Liver (tissue), 9 donors: ENCODE results near the gene USP35. TPM values are rescaled to one million over a fixed set of nuclear protein-coding genes. Genes with fewer than 3 reads are reported as not detected.

Experiments used
- DNase-seq: peaks from one replicate; pipeline ENCODE4 v3.0.0-alpha.2; 2017; ENCODE audit warnings: low spot score
- H3K27ac ChIP-seq, 2 donors: one replicate each; pipeline ENCODE4 v1.7.0; 2013; ENCODE audit warnings: inconsistent platforms in 2 of 2, low read length in 2 of 2, control low read depth in 1 of 2, low read depth in 1 of 2, mild to moderate bottlenecking in 1 of 2
- H3K27me3 ChIP-seq, 4 donors: one replicate each; pipeline versions ENCODE4 v1.6.1 to v1.7.0; 2013; ENCODE audit warnings: low read length in 3 of 4, inconsistent platforms in 1 of 4, mild to moderate bottlenecking in 1 of 4, moderate library complexity in 1 of 4; ENCODE audit not compliant: control insufficient read depth in 4 of 4, insufficient read depth in 4 of 4
- H3K36me3 ChIP-seq, 4 donors: one replicate each; pipeline versions ENCODE4 v1.6.1 to v1.7.0; 2013; ENCODE audit warnings: low read length in 3 of 4, mild to moderate bottlenecking in 3 of 4, low read depth in 1 of 4, moderate library complexity in 1 of 4; ENCODE audit not compliant: control insufficient read depth in 4 of 4, insufficient read depth in 3 of 4
- H3K4me1 ChIP-seq, 4 donors: one replicate each; pipeline versions ENCODE4 v1.6.1 to v1.7.0; 2013; ENCODE audit warnings: low read length in 3 of 4, mild to moderate bottlenecking in 3 of 4, moderate library complexity in 1 of 4; ENCODE audit not compliant: control insufficient read depth in 4 of 4, insufficient read depth in 4 of 4
- H3K4me3 ChIP-seq, 3 donors: one replicate each; pipeline versions ENCODE4 v1.6.1 to v1.7.0; 2013; ENCODE audit warnings: low read length in 3 of 3, control low read depth in 1 of 3, low read depth in 1 of 3, mild to moderate bottlenecking in 1 of 3
- H3K9ac ChIP-seq, 2 donors: one replicate each; pipeline ENCODE4 v1.7.0; 2013; ENCODE audit warnings: low read length in 2 of 2, mild to moderate bottlenecking in 2 of 2, moderate library complexity in 2 of 2, control low read depth in 1 of 2, low read depth in 1 of 2
- H3K9me3 ChIP-seq, 4 donors: one replicate each; pipeline versions ENCODE4 v1.6.1 to v1.7.0; 2013; ENCODE audit warnings: low read length in 3 of 4; ENCODE audit not compliant: control insufficient read depth in 4 of 4
- ATF3 ChIP-seq: IDR thresholded peaks from 2 replicates; pipeline ENCODE4 v1.6.1; 2016; ENCODE audit warnings: antibody characterized with exemption
- CTCF ChIP-seq: fragments of 150-350 bp; IDR thresholded peaks from 2 replicates; pipeline ENCODE4 v1.5.1; 2017; ENCODE audit warnings: improper control_type of control experiment, low read depth, low read length; ENCODE audit not compliant: missing input control
- EGR1 ChIP-seq, 2 donors: IDR thresholded peaks; 2 replicates each; pipeline ENCODE4 v1.6.1; 2016 to 2018; ENCODE audit warnings: antibody characterized with exemption in 2 of 2, low read depth in 2 of 2
- FOXA1 ChIP-seq: IDR thresholded peaks from 2 replicates; pipeline ENCODE4 v1.6.1; 2016; ENCODE audit warnings: antibody characterized with exemption
- FOXA2 ChIP-seq: IDR thresholded peaks from 2 replicates; pipeline ENCODE4 v1.6.1; 2016; ENCODE audit warnings: antibody characterized with exemption
- GABPA ChIP-seq, 2 donors: IDR thresholded peaks in 1 of 2; conservative IDR thresholded peaks in 1 of 2; 2 replicates each; pipeline ENCODE4 v1.6.1; 2016; ENCODE audit warnings: antibody characterized with exemption in 2 of 2, mild to moderate bottlenecking in 1 of 2, moderate library complexity in 1 of 2
- HNF4A ChIP-seq, 2 donors: conservative IDR thresholded peaks; 2 replicates each; pipeline ENCODE4 v1.6.1; 2016; ENCODE audit warnings: antibody characterized with exemption in 2 of 2, mild to moderate bottlenecking in 2 of 2
- HNF4G ChIP-seq: IDR thresholded peaks from 2 replicates; pipeline ENCODE4 v1.6.1; 2016; ENCODE audit warnings: antibody characterized with exemption
- JUND ChIP-seq, 2 donors: IDR thresholded peaks; 2 replicates each; pipeline ENCODE4 v1.6.1; 2016; ENCODE audit warnings: antibody characterized with exemption in 2 of 2
- MAX ChIP-seq: IDR thresholded peaks from 2 replicates; pipeline ENCODE4 v1.6.1; 2016; ENCODE audit warnings: antibody characterized with exemption
- NR2F2 ChIP-seq: IDR thresholded peaks from 2 replicates; pipeline ENCODE4 v1.6.1; 2016; ENCODE audit warnings: antibody characterized with exemption
- RAD21 ChIP-seq, 2 donors: IDR thresholded peaks; 2 replicates each; pipeline ENCODE4 v1.6.1; 2016; ENCODE audit warnings: antibody characterized with exemption in 2 of 2, mild to moderate bottlenecking in 2 of 2
- RXRA ChIP-seq, 2 donors: IDR thresholded peaks; 2 replicates each; pipeline ENCODE4 v1.6.1; 2017 to 2018; ENCODE audit warnings: antibody characterized with exemption in 2 of 2, mild to moderate bottlenecking in 1 of 2
- SP1 ChIP-seq: IDR thresholded peaks from 2 replicates; pipeline ENCODE4 v1.6.1; 2018; ENCODE audit warnings: antibody characterized with exemption, mild to moderate bottlenecking
- TAF1 ChIP-seq: conservative IDR thresholded peaks from 2 replicates; pipeline ENCODE4 v1.6.1; 2016; ENCODE audit warnings: antibody characterized with exemption, mild to moderate bottlenecking
- YY1 ChIP-seq: IDR thresholded peaks from 2 replicates; pipeline ENCODE4 v1.6.1; 2016; ENCODE audit warnings: antibody characterized with exemption, mild to moderate bottlenecking
- ZBTB33 ChIP-seq: IDR thresholded peaks from 2 replicates; pipeline ENCODE4 v1.6.1; 2016; ENCODE audit warnings: antibody characterized with exemption
- WGBS: extraction: QIAGEN DNeasy Blood & Tissue Kit; methylation state at CpG from one replicate; pipeline ENCODE4 v1.1.7; 2013; 5-methylcytosine and 5-hydroxymethylcytosine counted together
- polyA plus RNA-seq, 2 donors: library from polyadenylated mRNA; stranded (reverse) in 1 of 2; unstranded in 1 of 2; fragments of 200-250 nt in 1 of 2; fragments of >200 nt in 1 of 2; fragmentation: Nextera tagmentation in 1 of 2; extraction: Ambion mirVana in 1 of 2; gene quantifications; one replicate each; pipeline versions ENCODE4 v1.2.1 to v1.2.3, GENCODE V29; 2013 to 2015
- total RNA-seq, 2 donors: library from RNA; depleted of rRNA; stranded (reverse); fragments of >200 nt; gene quantifications; one replicate each; pipeline ENCODE4 v1.2.3, GENCODE V29; 2014
- donor health status: healthy.
- donor health status: healthy.
- donor health status: healthy.
- donor health status: healthy.
- donor health status: healthy.

The USP35 gene
- total and polyA plus RNA-seq, 4 donors, result 2.3 to 11.0 (median 4.8) TPM

GRCh38 chr11:78257654-78258053 lies 68.9 kb downstream of the USP35 start:
- Histone ChIP-seq H3K4me1 (peaks cover 0 to 15% (median 7%) of the 10 kb centered on the region in 4 donors), H3K27ac (no peak overlapping the region), H3K4me3 (no peak overlapping the region), H3K9me3 (no peaks in the 10 kb centered on the region), H3K9ac (no peak overlapping the region), H3K36me3 (no peaks in the 10 kb centered on the region), H3K27me3 (no peaks in the 10 kb centered on the region)
- DNase-seq, result no peak
- TF ChIP-seq YY1, result no peak
- TF ChIP-seq FOXA1, result no peak
- no peak for TF ChIP-seq CTCF
- 98% methylated on average over 3 of the region's 3 CpGs for WGBS

- peak; percentile 44 to 54 for TF ChIP-seq HNF4A (conservative IDR thresholded peaks at IDR 0.05)
- TF ChIP-seq SP1, result peak; percentile 20
- TF ChIP-seq NR2F2, result no peak
- TF ChIP-seq JUND (IDR thresholded peaks at IDR 0.05), result peak in 1 of 2 donors; percentile 12
- peak in 1 of 2 donors; percentile 33 for TF ChIP-seq RAD21 (IDR thresholded peaks at IDR 0.05)
- no peak overlapping the region for H3K27ac ChIP-seq
- WGBS, result 64% methylated on average over 8 of the region's 8 CpGs
Observed at GRCh38 chr11:78259777-78260487, 71.2 kb downstream of the USP35 start.

GRCh38 chr11:78261367-78261766 lies 72.6 kb downstream of the USP35 start:
- Histone ChIP-seq H3K27me3 (no peaks in the 10 kb centered on the region), H3K9ac (no peak overlapping the region), H3K36me3 (no peaks in the 10 kb centered on the region), H3K4me3 (no peak overlapping the region), H3K27ac (no peak overlapping the region), H3K4me1 (peaks cover 0 to 20% (median 7%) of the 10 kb centered on the region in 4 donors), H3K9me3 (no peaks in the 10 kb centered on the region)
- no peak for DNase-seq
- 86% methylated on average over 4 of the region's 4 CpGs for WGBS
- TF ChIP-seq ZBTB33, result no peak
- no peak for TF ChIP-seq SP1
- TF ChIP-seq TAF1, result no peak
- TF ChIP-seq RXRA (IDR thresholded peaks at IDR 0.05), result no peak
- no peak for TF ChIP-seq FOXA1
- no peak for TF ChIP-seq YY1
- TF ChIP-seq CTCF, result no peak
- no peak for TF ChIP-seq GABPA (IDR thresholded peaks at IDR 0.05 in 1 of 2, conservative IDR thresholded peaks at IDR 0.05 in 1 of 2)
- TF ChIP-seq EGR1 (IDR thresholded peaks at IDR 0.05; ENCODE audit: low read depth in 2 of 2), result no peak
- TF ChIP-seq HNF4G, result no peak
- no peak for TF ChIP-seq RAD21 (IDR thresholded peaks at IDR 0.05)
- no peak for TF ChIP-seq MAX
- no peak for TF ChIP-seq FOXA2
- no peak for TF ChIP-seq ATF3
- no peak for TF ChIP-seq HNF4A (conservative IDR thresholded peaks at IDR 0.05)
- TF ChIP-seq NR2F2, result no peak

More at GRCh38 chr11:78259777-78260487, 71.2 kb downstream of the USP35 start:
- Histone ChIP-seq H3K4me3 (no peak overlapping the region), H3K9me3 (no peaks in the 10 kb centered on the region), H3K27me3 (no peaks in the 10 kb centered on the region), H3K4me1 (peaks cover 0 to 15% (median 7%) of the 10 kb centered on the region in 4 donors), H3K36me3 (no peaks in the 10 kb centered on the region), H3K9ac (no peak overlapping the region)
- no peak for DNase-seq
